COR-L47 (cell line): Measurements from ENCODE around the gene HACL1.
"Not testable (repeated sequence)": the region's sequence is repeated elsewhere in the genome, so short reads cannot be mapped to it uniquely, and the experiment has no call there.

Experiments
- DNase-seq: peaks from one replicate; lab custom pipeline; 2025; lab: John Stamatoyannopoulos, UW

Gene HACL1

GRCh38 chr3:15629860-15630597 is 28.7 kb upstream of the HACL1 start:
- no peak for DNase-seq

GRCh38 chr3:15628967-15629366 is 27.6 kb upstream of the HACL1 start:
- no peak for DNase-seq

DNA sequence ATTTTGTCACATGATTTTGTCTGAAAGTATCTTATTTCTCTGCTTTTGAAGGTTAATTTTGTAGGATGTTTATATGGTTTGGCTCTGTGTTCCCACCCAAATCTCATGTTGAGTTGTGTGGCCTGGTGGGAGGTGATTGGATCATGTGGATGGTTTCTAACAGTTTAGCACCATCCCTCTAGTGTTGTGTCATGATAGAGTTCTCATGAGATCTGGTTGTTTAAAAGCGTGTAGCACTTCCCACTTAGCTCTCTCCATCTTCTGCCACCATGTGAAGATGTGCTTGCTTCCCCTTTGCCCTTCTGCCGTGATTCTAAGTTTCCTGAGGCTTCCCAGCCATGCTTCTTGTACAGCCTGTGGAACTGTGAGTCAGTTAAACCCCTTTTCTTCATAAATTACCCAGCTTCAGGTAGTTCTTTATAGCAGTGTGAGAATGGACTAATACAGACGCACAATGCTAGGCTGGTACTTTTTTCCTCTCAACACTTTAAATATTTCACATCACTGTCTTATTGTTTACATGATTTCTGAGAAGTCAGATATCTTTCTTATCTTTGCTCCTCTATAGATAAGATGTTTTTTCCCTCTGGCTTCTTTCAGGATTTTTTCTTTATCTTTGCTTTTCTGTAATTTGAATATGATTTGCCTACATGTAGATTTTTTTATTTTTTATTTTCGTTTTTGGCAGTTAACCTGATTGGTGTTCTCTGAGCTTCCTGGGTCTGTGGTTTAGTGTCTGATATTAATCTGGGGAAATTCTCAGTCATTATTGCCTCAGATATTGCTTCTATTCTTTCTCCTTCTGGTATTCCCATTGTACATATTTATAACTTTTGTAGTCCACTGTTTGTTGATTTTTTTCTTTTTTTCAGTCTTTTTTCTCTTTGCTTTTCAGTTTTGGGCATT is 22.4 kb upstream of the HACL1 start:
- DNase-seq = no peak

DNA sequence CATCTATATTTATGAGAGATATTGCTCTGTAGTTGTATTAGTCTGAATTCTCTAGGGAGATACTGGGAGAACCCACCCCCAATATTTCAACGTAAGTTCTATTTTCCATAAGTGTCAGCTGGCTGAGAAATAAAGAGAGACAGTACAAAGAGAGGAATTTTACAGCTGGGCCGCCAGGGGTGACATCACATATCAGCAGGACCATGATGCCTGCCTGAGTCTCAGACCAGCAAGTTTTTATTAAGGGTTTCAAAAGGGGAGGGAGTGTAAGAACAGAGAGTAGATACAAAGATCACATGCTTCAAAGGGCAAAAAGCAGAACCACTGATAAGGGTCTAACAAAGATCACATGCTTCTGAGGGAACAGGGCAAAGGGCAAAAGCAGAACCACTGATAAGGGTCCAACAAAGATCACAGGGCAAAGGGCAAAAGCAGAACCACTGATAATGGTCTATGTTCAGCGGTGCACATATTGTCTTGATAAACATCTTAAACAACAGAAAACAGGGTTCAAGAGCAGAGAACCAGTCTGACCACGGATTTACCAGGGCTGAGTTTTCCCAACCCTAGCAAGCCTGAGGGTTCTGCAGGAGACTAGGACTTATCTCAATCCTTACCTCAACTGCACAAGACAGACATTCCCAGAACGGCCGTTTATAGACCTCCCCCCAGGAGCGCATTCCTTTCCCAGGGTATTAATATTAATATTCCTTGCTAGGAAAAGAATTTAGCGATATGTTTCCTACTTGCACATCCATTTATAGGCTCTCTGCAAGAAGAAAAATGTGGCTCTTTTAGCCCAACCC is 18.5 kb upstream of the HACL1 start:
- DNase-seq = not testable (repeated sequence)

DNA sequence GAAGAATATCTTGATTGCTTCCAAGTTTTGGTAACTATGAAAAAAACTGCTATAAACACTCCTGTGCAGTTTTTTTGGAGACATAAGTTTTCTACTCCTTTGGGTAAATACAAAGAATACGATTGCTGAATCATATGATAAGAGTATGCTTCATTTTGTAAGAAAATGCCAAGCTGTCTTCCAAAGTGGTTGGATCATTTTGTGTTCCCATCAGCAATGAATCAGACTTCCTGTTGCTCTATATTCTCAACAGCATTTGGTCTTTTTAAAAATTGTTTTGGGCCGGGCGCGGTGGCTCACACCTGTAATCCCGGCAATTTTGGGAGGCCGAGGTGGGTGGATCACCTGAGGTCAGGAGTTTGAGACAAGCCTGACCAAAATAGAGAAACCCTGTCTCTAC is 14.7 kb upstream of the HACL1 start:
- no peak for DNase-seq

GRCh38 chr3:15614958-15615357 is 13.6 kb upstream of the HACL1 start:
- no peak for DNase-seq

- no peak for DNase-seq
These were observed 10.6 kb upstream of the HACL1 start for GRCh38 chr3:15612001-15612400.

GRCh38 chr3:15611018-15611417 is 9.6 kb upstream of the HACL1 start:
- no peak for DNase-seq

- no peak for DNase-seq
These were observed 8.9 kb upstream of the HACL1 start for GRCh38 chr3:15610082-15610759.

DNA sequence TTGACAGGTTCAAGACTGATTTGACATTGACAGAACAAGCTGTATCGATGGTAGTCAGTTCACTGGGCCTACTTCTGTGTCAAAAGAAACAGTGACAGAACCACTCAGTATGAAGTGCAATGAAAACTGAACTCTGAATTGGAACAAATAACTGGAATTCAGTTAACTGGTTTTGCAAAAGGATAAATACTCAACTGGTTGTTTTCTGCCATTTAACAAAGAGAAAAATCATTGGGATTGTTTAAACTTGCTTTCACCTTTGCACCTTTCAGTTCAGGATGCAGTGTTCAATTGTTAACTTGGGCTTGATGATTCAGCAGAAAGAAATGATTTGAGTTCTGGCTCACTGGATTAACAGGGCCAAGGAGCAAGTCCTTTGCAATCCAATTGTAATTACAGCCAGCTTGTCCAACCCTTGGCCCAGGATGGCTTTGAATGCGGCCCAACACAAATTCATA is 5.1 kb upstream of the HACL1 start:
- no peak for DNase-seq

- DNase-seq = not testable (repeated sequence)
These were observed 3.2 kb upstream of the HACL1 start for GRCh38 chr3:15604584-15604983.

GRCh38 chr3:15602816-15603215 is 1.4 kb upstream of the HACL1 start:
- not testable (repeated sequence) for DNase-seq

GRCh38 chr3:15602146-15602536 is 772 bp upstream of the HACL1 start:
- no peak for DNase-seq

DNA sequence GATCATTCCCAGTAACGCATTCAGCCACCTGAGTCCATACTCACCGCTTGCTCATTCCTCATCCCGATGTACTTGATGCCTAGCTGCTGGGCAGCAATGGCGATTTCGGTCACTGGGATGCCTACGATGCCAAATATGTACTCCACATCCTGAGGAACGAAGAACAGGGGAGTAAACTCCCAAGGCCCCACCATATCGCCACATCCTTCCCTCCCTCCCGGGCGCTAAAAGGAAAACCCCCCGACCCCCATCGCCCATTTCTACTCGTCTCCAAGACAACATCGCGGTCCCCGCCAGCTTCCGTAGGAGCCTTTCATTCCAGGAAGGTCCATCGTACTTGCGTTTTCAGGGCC is 347 bp downstream of the HACL1 start:
- no peak for DNase-seq

GRCh38 chr3:15595955-15596354 is 5.4 kb downstream of the HACL1 start:
- DNase-seq = no peak

DNA sequence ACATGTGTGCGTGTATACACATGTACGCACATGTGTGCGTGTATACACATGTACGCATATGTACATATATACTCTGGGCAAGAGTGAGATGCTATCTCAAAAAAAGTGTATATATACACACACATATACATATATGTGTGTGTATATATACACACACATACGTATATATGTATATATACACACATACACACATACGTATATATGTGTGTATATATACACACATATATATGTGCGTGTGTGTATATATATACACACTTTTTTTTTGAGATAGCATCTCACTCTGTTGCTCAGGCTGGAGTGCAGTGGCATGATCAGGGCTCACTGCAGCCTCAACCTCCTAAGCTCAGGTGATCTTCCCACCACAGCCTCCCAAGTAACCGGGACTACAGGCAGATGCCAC is 8.4 kb downstream of the HACL1 start:
- DNase-seq = no peak

- DNase-seq = no peak
These were observed 9.4 kb downstream of the HACL1 start for GRCh38 chr3:15591928-15592327.

DNA sequence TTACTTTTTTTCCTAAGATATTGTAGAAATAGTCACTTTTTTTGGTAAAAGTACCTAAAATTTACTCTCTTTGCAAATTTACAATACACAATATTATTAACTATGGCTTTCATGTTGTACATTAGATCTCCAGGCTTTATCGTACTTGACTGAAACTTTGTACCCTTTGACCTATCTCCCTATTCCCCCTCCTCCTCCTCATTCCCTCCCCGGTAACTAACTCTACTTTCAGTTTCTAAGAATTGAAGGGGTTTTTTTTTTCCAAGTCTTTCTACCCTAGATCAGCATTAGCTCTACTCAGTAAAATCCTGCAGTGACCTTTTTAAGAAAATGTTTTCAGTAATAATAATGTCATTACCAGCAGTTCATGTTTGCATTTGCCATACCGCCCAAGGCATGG is 10.1 kb downstream of the HACL1 start:
- DNase-seq = no peak

DNA sequence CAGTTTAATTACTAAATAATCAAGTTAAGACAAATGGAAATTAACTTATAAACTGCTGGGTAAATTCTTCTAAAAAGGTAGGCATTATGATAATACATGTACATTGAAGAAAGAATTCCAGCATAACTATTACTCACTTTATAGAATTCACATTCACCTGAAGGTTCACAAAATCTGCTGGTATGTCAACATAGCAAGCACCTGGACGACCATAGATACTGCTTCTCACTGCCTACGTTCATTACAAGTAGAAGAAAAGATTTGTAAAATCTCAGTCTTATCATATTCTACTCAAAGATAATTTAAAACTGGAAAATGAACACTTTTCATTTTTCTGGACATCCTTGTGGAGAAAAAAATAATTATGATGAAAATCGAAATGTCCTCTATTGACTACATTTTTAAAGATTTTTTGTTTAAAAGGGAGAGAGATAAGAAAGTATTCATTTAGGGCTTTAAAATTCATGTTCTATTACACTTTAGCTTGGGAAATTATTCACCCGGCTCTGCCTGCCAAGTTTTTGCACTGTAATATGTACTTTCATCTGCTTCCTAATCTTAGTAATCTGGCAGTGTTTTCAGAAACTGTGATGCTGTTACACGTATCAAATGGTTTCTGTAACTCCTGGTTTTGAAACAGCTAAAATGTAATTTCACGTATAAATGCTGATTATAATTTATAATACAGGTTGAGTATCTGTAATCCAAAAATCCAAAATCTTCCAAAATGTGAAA is 16.1 kb downstream of the HACL1 start:
- no peak for DNase-seq

DNA sequence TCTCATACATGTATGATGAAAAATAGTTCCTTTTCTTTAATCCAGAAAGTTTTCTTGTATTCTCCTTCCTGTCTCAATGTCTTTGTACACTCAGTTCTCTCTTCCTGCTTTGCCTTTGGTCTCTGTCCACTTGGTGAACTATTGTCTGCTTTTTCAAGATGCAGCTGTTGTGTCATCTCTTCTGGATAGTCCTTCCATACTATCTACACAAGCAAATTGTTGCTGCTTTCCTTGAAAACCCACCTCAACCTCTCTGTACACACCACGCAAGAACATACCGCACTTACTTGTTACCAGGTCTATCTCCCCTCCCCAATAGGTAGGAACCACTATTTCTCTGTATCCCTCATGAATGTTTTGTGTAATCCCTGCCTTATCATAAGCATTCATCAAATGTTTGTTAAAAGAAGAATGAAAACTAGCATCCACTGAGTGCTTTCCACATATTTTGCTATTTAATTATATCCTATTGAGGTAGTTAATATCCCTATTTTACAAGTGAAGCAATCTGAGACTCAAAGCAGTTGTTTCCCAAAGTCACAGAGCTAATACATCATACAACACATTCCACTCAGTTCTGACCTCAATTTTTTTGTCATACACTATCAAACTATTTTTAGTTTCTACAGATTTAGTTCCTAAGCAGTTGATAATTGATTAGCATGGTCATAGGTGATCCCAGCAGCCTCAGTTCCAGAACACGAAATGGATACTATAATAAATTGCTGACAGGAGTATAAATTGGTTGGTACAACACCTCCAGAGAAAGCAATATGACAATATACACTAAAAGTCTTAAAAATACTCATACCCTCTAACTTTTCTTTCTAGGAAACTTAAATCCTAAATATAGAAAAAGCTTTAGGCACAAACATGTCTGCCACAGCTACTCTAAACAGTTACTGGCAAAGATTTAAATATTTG is 19.6 kb downstream of the HACL1 start:
- DNase-seq = no peak
